Loucy (cell line): Measurements from ENCODE around the gene ZNF420.
"Not testable (repeated sequence)": the region's sequence is repeated elsewhere in the genome, so short reads cannot be mapped to it uniquely, and the experiment has no call there.

Source experiments
- H2AFZ ChIP-seq: fragments of 200-600 bp; sonication (generic); 2 replicates; pipeline ENCODE4 v1.6.0; 2016; ENCODE audit warnings: antibody characterized with exemption, mild to moderate bottlenecking, low read length, moderate library complexity
- H3F3A ChIP-seq: fragments of 200-600 bp; 2 replicates; pipeline ENCODE4 v1.6.0; 2016; ENCODE audit warnings: antibody characterized with exemption, low read depth, mild to moderate bottlenecking
- H3K27me3 ChIP-seq: fragments of 200-600 bp; sonication (generic); 2 replicates; pipeline ENCODE4 v1.6.1; 2014; ENCODE audit warnings: low read length, mild to moderate bottlenecking; ENCODE audit not compliant: insufficient read depth, poor library complexity, severe bottlenecking
- H3K36me3 ChIP-seq: fragments of 200-600 bp; sonication (generic); 2 replicates; pipeline ENCODE4 v1.6.1; 2016; ENCODE audit warnings: low read length; ENCODE audit not compliant: insufficient read depth
- H3K4me1 ChIP-seq: fragments of 200-600 bp; sonication (generic); 2 replicates; pipeline ENCODE4 v1.5.1; 2014; ENCODE audit warnings: low read length, mild to moderate bottlenecking; ENCODE audit not compliant: insufficient read depth, poor library complexity, severe bottlenecking
- H3K4me2 ChIP-seq: fragments of 200-600 bp; sonication (generic); 2 replicates; pipeline ENCODE4 v1.6.0; 2014; ENCODE audit warnings: antibody characterized with exemption, low read length, low read depth, mild to moderate bottlenecking; ENCODE audit not compliant: poor library complexity, severe bottlenecking
- H3K4me3 ChIP-seq: fragments of 200-600 bp; sonication (generic); 2 replicates; pipeline ENCODE4 v1.5.1; 2014; ENCODE audit warnings: low read length, mild to moderate bottlenecking, mixed read lengths; ENCODE audit not compliant: poor library complexity, severe bottlenecking
- H3K79me2 ChIP-seq: fragments of 200-600 bp; sonication (generic); 2 replicates; pipeline ENCODE4 v1.6.1; 2014; ENCODE audit warnings: low read length; ENCODE audit not compliant: insufficient read depth
- H3K9ac ChIP-seq: fragments of 200-600 bp; sonication (generic); 2 replicates; pipeline ENCODE4 v1.6.0; 2014; ENCODE audit warnings: mild to moderate bottlenecking, low read depth, low read length, moderate library complexity; ENCODE audit not compliant: poor library complexity, severe bottlenecking
- H3K9me2 ChIP-seq: fragments of 200-600 bp; sonication (generic); replicated peaks from 2 replicates; pipeline ENCODE4 v1.6.1; 2016; ENCODE audit warnings: low read depth, low read length, mixed read lengths
- H3K9me3 ChIP-seq: fragments of 200-600 bp; sonication (generic); 2 replicates; pipeline ENCODE4 v1.6.1; 2014; ENCODE audit warnings: mild to moderate bottlenecking, antibody characterized with exemption, low read length, low read depth; ENCODE audit not compliant: insufficient read depth
- H4K20me1 ChIP-seq: fragments of 200-600 bp; sonication (generic); 2 replicates; pipeline ENCODE4 v1.6.0; 2014; ENCODE audit warnings: antibody characterized with exemption, low read length, mild to moderate bottlenecking; ENCODE audit not compliant: insufficient read depth, poor library complexity, severe bottlenecking
- EZH2phosphoT487 ChIP-seq: fragments of 200-600 bp; IDR thresholded peaks from 2 replicates; pipeline ENCODE4 v1.6.1; 2018; ENCODE audit warnings: antibody characterized with exemption, mild to moderate bottlenecking, moderate library complexity, borderline replicate concordance
- TF ChIP-seq, protein P1 (sequence below): fragments of 200-600 bp; sonication (generic); conservative IDR thresholded peaks from 2 replicates; pipeline ENCODE4 v1.5.1; 2014; ENCODE audit warnings: mild to moderate bottlenecking, antibody characterized with exemption, low read length

The ZNF420 gene

GRCh38 chr19:37095859-37096258, 17.6 kb downstream of the ZNF420 start:
- Histone ChIP-seq H3K4me1 (no peaks in the 10 kb centered on the region), H3K9ac (no peak overlapping the region), H3K4me2 (no peak overlapping the region), H3K9me2 (no peaks in the 10 kb centered on the region), H3K79me2 (no peaks in the 10 kb centered on the region), H4K20me1 (no peaks in the 10 kb centered on the region), H3F3A (no peaks in the 10 kb centered on the region), H3K9me3 (no peaks in the 10 kb centered on the region; the same call in 1 of the 2 replicates), H3K27me3 (no peaks in the 10 kb centered on the region), H2AFZ (no peak overlapping the region), H3K4me3 (no peak overlapping the region), H3K36me3 (peaks cover 51% of the 10 kb centered on the region)
- no peak for TF ChIP-seq EZH2phosphoT487
- TF ChIP-seq, protein P1, sequence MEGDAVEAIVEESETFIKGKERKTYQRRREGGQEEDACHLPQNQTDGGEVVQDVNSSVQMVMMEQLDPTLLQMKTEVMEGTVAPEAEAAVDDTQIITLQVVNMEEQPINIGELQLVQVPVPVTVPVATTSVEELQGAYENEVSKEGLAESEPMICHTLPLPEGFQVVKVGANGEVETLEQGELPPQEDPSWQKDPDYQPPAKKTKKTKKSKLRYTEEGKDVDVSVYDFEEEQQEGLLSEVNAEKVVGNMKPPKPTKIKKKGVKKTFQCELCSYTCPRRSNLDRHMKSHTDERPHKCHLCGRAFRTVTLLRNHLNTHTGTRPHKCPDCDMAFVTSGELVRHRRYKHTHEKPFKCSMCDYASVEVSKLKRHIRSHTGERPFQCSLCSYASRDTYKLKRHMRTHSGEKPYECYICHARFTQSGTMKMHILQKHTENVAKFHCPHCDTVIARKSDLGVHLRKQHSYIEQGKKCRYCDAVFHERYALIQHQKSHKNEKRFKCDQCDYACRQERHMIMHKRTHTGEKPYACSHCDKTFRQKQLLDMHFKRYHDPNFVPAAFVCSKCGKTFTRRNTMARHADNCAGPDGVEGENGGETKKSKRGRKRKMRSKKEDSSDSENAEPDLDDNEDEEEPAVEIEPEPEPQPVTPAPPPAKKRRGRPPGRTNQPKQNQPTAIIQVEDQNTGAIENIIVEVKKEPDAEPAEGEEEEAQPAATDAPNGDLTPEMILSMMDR = no peak

DNA sequence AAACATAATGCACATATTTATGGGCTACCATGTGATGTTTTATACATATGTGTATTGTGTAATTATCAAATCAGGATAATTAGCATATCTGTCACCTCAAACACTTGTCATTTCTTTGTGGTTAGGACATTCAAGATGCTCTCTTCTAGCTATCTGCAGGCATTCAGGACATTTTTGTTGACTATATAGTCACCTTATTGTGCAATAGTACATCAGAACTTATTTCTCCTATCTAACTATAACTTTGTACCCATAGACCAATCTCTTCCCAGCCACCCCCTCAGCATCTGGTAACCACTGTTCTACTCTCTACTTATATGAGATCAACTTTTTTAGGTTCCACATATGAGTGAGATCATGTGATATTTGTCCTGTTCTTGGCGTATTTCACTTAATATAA, 20.3 kb downstream of the ZNF420 start:
- no peak overlapping the region for H2AFZ ChIP-seq
- no peak overlapping the region for H3K4me2 ChIP-seq
- no peak overlapping the region for H3K4me3 ChIP-seq
- H3K9me3 ChIP-seq = no peaks in the 10 kb centered on the region; the same call in 1 of the 2 replicates
- TF ChIP-seq, protein P1 = no peak
- TF ChIP-seq EZH2phosphoT487 = no peak
- no peaks in the 10 kb centered on the region for H3F3A ChIP-seq
- no peak overlapping the region for H3K9ac ChIP-seq
- H3K4me1 ChIP-seq = no peaks in the 10 kb centered on the region
- no peaks in the 10 kb centered on the region for H3K79me2 ChIP-seq
- H4K20me1 ChIP-seq = no peaks in the 10 kb centered on the region
- peaks cover 37% of the 10 kb centered on the region for H3K36me3 ChIP-seq
- H3K27me3 ChIP-seq = no peaks in the 10 kb centered on the region
- no peaks in the 10 kb centered on the region for H3K9me2 ChIP-seq

GRCh38 chr19:37104135-37104534, 25.9 kb downstream of the ZNF420 start:
- H3K9me2 ChIP-seq, H2AFZ ChIP-seq, H3K9ac ChIP-seq, H3F3A ChIP-seq, H3K4me1 ChIP-seq, H3K27me3 ChIP-seq, H3K79me2 ChIP-seq, H4K20me1 ChIP-seq, H3K4me2 ChIP-seq, H3K9me3 ChIP-seq, H3K4me3 ChIP-seq: not testable (repeated sequence)
- H3K36me3 ChIP-seq = peaks cover 18% of the 10 kb centered on the region; the same call in 1 of the 2 replicates

- not testable (repeated sequence) for H3K9me2 ChIP-seq, H3K9ac ChIP-seq, H2AFZ ChIP-seq, H3K9me3 ChIP-seq, H4K20me1 ChIP-seq, H3F3A ChIP-seq, H3K36me3 ChIP-seq, H3K4me1 ChIP-seq, H3K4me3 ChIP-seq, H3K27me3 ChIP-seq, H3K79me2 ChIP-seq, H3K4me2 ChIP-seq
- TF ChIP-seq, protein P1 = peak; percentile 63
These were observed 33.5 kb downstream of the ZNF420 start for GRCh38 chr19:37111753-37112152.
